K562 (cell line): ENCODE data around the gene LSM14B. TPM values are rescaled to one million over a fixed set of nuclear protein-coding genes. Genes with fewer than 3 reads are reported as not detected.

Experiments used
- ATAC-seq: fragments of 200-7000 bp; cut with Tn5 transposase; 3 replicates; pipeline ENCODE4 v1.9.1; 2020; ENCODE audit warnings: moderate library complexity
- BruUV-seq: library from RNA; stranded (reverse); fragments of 400-500 nt; replicated peaks from 2 replicates; lab custom pipeline; 2021; lab: Mats Ljungman, UMichigan
- CTCF ChIA-PET: fragments of 300-600 bp; formaldehyde crosslinking; extraction: SDS; loops from one replicate; lab custom pipeline; 2021; ENCODE audit warnings: low intra/inter-chr PET ratio; lab: Yijun Ruan, JAX
- POLR2A ChIA-PET: fragments of 300-600, 350-650 bp; sonication (Branson Sonifier 250); formaldehyde crosslinking; extraction: SDS; loops from one replicate; lab custom pipeline; 2021; ENCODE audit warnings: antibody characterized with exemption, inconsistent platforms; lab: Yijun Ruan, JAX
- DNase-seq, 4 experiments: peaks; one replicate each; pipeline versions ENCODE4 v3.0.0 to v3.0.0-alpha.2; 2011 to 2018; ENCODE audit warnings: low spot score in 3 of 4, mixed read lengths in 3 of 4; ENCODE audit errors: extremely low read depth in 1 of 4
- FAIRE-seq: peaks from 2 replicates; lab custom pipeline; 2011; peaks lifted over from hg19 to GRCh38; lab: Jason Lieb, UNC
- H2AFZ ChIP-seq: 2 replicates; pipeline ENCODE4 v1.6.0; 2011; ENCODE audit warnings: low read depth, low read length, control low read depth, inconsistent platforms
- H3K27ac ChIP-seq: fragments of 200-600 bp; 3 replicates; pipeline ENCODE4 v1.8.0; 2011; ENCODE audit warnings: low read depth, mild to moderate bottlenecking, control low read depth, inconsistent platforms, low read length, moderate library complexity, mixed read lengths; ENCODE audit errors: extremely low read depth
- H3K27me3 ChIP-seq, 2 experiments: fragments of 300-600 bp in 1 of 2; 2 replicates in 1 of 2; 3 replicates in 1 of 2; pipeline versions ENCODE4 v1.6.0 to v1.8.0; 2011; ENCODE audit warnings: inconsistent platforms in 2 of 2, low read length in 2 of 2, mild to moderate bottlenecking in 1 of 2, mixed read lengths in 1 of 2, moderate library complexity in 1 of 2; ENCODE audit not compliant: control insufficient read depth in 2 of 2, insufficient read depth in 2 of 2
- H3K36me3 ChIP-seq: fragments of 300-600 bp; 3 replicates; pipeline ENCODE4 v1.8.0; 2011; ENCODE audit warnings: mild to moderate bottlenecking, low read length, inconsistent platforms; ENCODE audit not compliant: control insufficient read depth, insufficient read depth
- H3K4me1 ChIP-seq, 2 experiments: fragments of 200-600 bp in 1 of 2; replicated peaks in 1 of 2; 2 replicates in 1 of 2; 3 replicates in 1 of 2; pipeline versions ENCODE4 v1.5.1 to v1.8.0; 2011; ENCODE audit warnings: inconsistent platforms in 2 of 2, low read length in 2 of 2, mild to moderate bottlenecking in 1 of 2, mixed read lengths in 1 of 2, moderate library complexity in 1 of 2; ENCODE audit not compliant: control insufficient read depth in 2 of 2, insufficient read depth in 2 of 2
- H3K4me2 ChIP-seq: 2 replicates; pipeline ENCODE4 v1.6.1; 2011; ENCODE audit warnings: low read length, control low read depth, inconsistent platforms, mixed read lengths; ENCODE audit not compliant: insufficient read depth
- H3K4me3 ChIP-seq: fragments of 200-600 bp; sonication (generic), shearing (Covaris generic); 2 replicates; pipeline ENCODE4 v1.5.1; 2016; ENCODE audit warnings: control low read depth, inconsistent platforms
- H3K79me2 ChIP-seq: fragments of 200-600 bp; 3 replicates; pipeline ENCODE4 v1.8.0; 2011; ENCODE audit warnings: low read length, inconsistent platforms; ENCODE audit not compliant: control insufficient read depth, insufficient read depth
- H3K9ac ChIP-seq, 2 experiments: 2 replicates each; pipeline versions ENCODE4 v1.6.0 to v1.6.1; 2011; ENCODE audit warnings: low read depth in 2 of 2, low read length in 2 of 2, control low read depth in 1 of 2, inconsistent platforms in 1 of 2, mild to moderate bottlenecking in 1 of 2, mixed read lengths in 1 of 2; ENCODE audit not compliant: insufficient read depth in 1 of 2
- H3K9me1 ChIP-seq: one replicate; pipeline ENCODE4 v1.6.0; 2011; ENCODE audit warnings: inconsistent platforms, mild to moderate bottlenecking, low read length, moderate library complexity; ENCODE audit not compliant: control insufficient read depth, insufficient read depth
- H3K9me3 ChIP-seq: replicated peaks from 2 replicates; pipeline ENCODE4 v1.5.1; 2011; ENCODE audit warnings: low read depth, low read length, inconsistent platforms; ENCODE audit not compliant: control insufficient read depth, insufficient read depth
- H4K20me1 ChIP-seq: replicated peaks from 2 replicates; pipeline ENCODE4 v1.6.1; 2011; ENCODE audit warnings: low read length, inconsistent platforms, mixed read lengths; ENCODE audit not compliant: control insufficient read depth, insufficient read depth
- PRDM10 ChIP-seq: fragments of 450-650 bp; IDR thresholded peaks from 2 replicates; pipeline ENCODE4 v1.6.1; 2018; ENCODE audit not compliant: partially characterized antibody
- SOX6 ChIP-seq: fragments of 450-650 bp; IDR thresholded peaks from 2 replicates; pipeline ENCODE4 v1.6.1; 2014; ENCODE audit warnings: mild to moderate bottlenecking
- SP1 ChIP-seq: sonication (generic); formaldehyde crosslinking; IDR thresholded peaks from 2 replicates; pipeline ENCODE4 v1.8.1; 2022; ENCODE audit warnings: mild to moderate bottlenecking, missing genetic modification reagents
- WGBS: fragments of 100-300 bp; shearing (Covaris generic); methylation state at CpG from one replicate; pipeline ENCODE4 v1.1.6; 2016; ENCODE audit warnings: low coverage, mixed read lengths; ENCODE audit not compliant: insufficient coverage; ENCODE audit errors: missing lambda C conversion rate; 5-methylcytosine and 5-hydroxymethylcytosine counted together
- in situ Hi-C: fragments of 300-500 bp; cut with MboI; formaldehyde crosslinking; loops from 4 replicates; pipeline ENCODE4 v1.15.0; 2018; ENCODE audit warnings: inconsistent platforms, mixed read lengths
- intact Hi-C: fragments of 100-400 bp; cut with micrococcal nuclease; formaldehyde crosslinking; loops from 2 replicates; pipeline ENCODE4 v1.14.2; 2022
- polyA plus RNA-seq, 8 experiments: library from polyadenylated mRNA; depleted of rRNA in 4 of 8; stranded (reverse) in 5 of 8; unstranded in 3 of 8; fragments of >200 nt; fragmentation: Nextera tagmentation in 2 of 8; fragmentation: Illumina TruSeq in 1 of 8; extraction: Ambion mirVana in 2 of 8; extraction: Trizol in 1 of 8; gene quantifications; 2 replicates each; pipeline versions ENCODE4 v1.2.1 to v1.2.3, GENCODE V29; 2011 to 2014; ENCODE audit warnings: inconsistent platforms in 1 of 8, missing spikeins in 1 of 8
- total RNA-seq, 7 experiments: library from RNA; depleted of rRNA in 6 of 7; stranded (reverse); fragments of >200 nt in 6 of 7; fragmentation: Illumina TruSeq in 2 of 7; extraction: Trizol in 2 of 7; gene quantifications; 2 replicates each; pipeline versions ENCODE4 v1.2.1 to v1.2.3, GENCODE V29; 2011 to 2021; ENCODE audit warnings: low replicate concordance in 1 of 7

The LSM14B gene
- total and polyA plus RNA-seq, 9 of the 15 experiments (the other 6 are each of a cell fraction or from before 2014, with no cell fraction given): 0.66 to 36.0 (median 20.2) TPM

GRCh38 chr20:62111148-62111547 is 11.1 kb upstream of the LSM14B start:
- Histone ChIP-seq H3K79me2 (no peaks in the 10 kb centered on the region), H3K27ac (no peak overlapping the region), H3K27me3 (peaks cover 8 to 38% of the 10 kb centered on the region in 2 experiments; a peak in 4 of 5 replicates), H3K9me3 (peaks cover 5% of the 10 kb centered on the region), H2AFZ (no peak overlapping the region), H3K4me2 (no peak overlapping the region), H3K9ac (no peak overlapping the region), H3K4me1 (peaks cover 0 to 4% of the 10 kb centered on the region in 2 experiments; a peak in 2 of 5 replicates), H3K36me3 (no peaks in the 10 kb centered on the region), H3K4me3 (no peak overlapping the region), H3K9me1 (no peaks in the 10 kb centered on the region), H4K20me1 (no peaks in the 10 kb centered on the region)
- no peak for ATAC-seq
- no peak for FAIRE-seq
- in situ Hi-C loops: no loop called here
- TF ChIP-seq SP1 (no peak), PRDM10 (peak; percentile 58), SOX6 (peak; percentile 87)
- WGBS: 62% methylated on average over 3 of the region's 6 CpGs
- CTCF ChIA-PET: no interaction called here
- no TSS peak for BruUV-seq
- no peak for DNase-seq
- POLR2A ChIA-PET: no interaction called here
- intact Hi-C loops: no loop called here
